Measurements from ENCODE around the gene CHST11. TPM values are rescaled to one million over a fixed set of nuclear protein-coding genes. Genes with fewer than 3 reads are reported as not detected.
"Not testable (repeated sequence)": the region's sequence is repeated elsewhere in the genome, so short reads cannot be mapped to it uniquely, and the experiment has no call there.

The CHST11 gene
- total RNA-seq, 4 donors from 2014 or later, result 5.7 to 15.7 (median 7.1) TPM

- Histone ChIP-seq H3K27ac (replicated peaks in 1 of 4) (no peak overlapping the region), H3K36me3 (no peaks in the 10 kb centered on the region), H3K4me3 (no peak overlapping the region), H3K27me3 (no peaks in the 10 kb centered on the region), H3K4me1 (no peaks in the 10 kb centered on the region), H3K9me3 (no peaks in the 10 kb centered on the region)
- intact Hi-C loops (cut with DNase I), result no loop called here
- 91% methylated on average over 5 of the region's 5 CpGs for WGBS
- TF ChIP-seq EP300 (IDR thresholded peaks at IDR 0.05) (no peak), CTCF (IDR thresholded peaks at IDR 0.05) (no peak), POLR2AphosphoS5 (IDR thresholded peaks at IDR 0.05) (no peak), POLR2A (IDR thresholded peaks at IDR 0.05; ENCODE audit: low read depth) (no peak)
- no peak for DNase-seq (ENCODE audit: extremely low spot score)
Observed at GRCh38 chr12:104560881-104561280, 104.1 kb downstream of the CHST11 start.

GRCh38 chr12:104562763-104563162 is 106.0 kb downstream of the CHST11 start:
- Histone ChIP-seq H3K9me3 (no peaks in the 10 kb centered on the region), H3K4me3 (no peak overlapping the region), H3K27me3 (no peaks in the 10 kb centered on the region), H3K27ac (replicated peaks in 1 of 4) (no peak overlapping the region), H3K36me3 (no peaks in the 10 kb centered on the region), H3K4me1 (no peaks in the 10 kb centered on the region)
- TF ChIP-seq EP300 (IDR thresholded peaks at IDR 0.05), result no peak
- no peak for TF ChIP-seq POLR2AphosphoS5 (IDR thresholded peaks at IDR 0.05)
- TF ChIP-seq POLR2A (IDR thresholded peaks at IDR 0.05; ENCODE audit: low read depth), result no peak
- TF ChIP-seq CTCF (IDR thresholded peaks at IDR 0.05), result no peak
- 87% methylated on average over 4 of the region's 4 CpGs for WGBS
- intact Hi-C loops (cut with DNase I), result no loop called here
- DNase-seq (ENCODE audit: extremely low spot score), result no peak

GRCh38 chr12:104564662-104565061 is 107.9 kb downstream of the CHST11 start:
- H3K27ac ChIP-seq (replicated peaks in 1 of 4); intact Hi-C loops (cut with DNase I); H3K4me1 ChIP-seq; DNase-seq (ENCODE audit: extremely low spot score); H3K4me3 ChIP-seq; H3K36me3 ChIP-seq; H3K27me3 ChIP-seq; H3K9me3 ChIP-seq: not testable (repeated sequence)
- 96% methylated on average over 3 of the region's 3 CpGs for WGBS

- no peak overlapping the region for H3K27ac ChIP-seq (replicated peaks in 1 of 4)
- WGBS, result 89% methylated on average over 7 of the region's 8 CpGs
- TF ChIP-seq EP300 (IDR thresholded peaks at IDR 0.05) (no peak), CTCF (IDR thresholded peaks at IDR 0.05) (no peak), POLR2A (IDR thresholded peaks at IDR 0.05; ENCODE audit: low read depth) (no peak), POLR2AphosphoS5 (IDR thresholded peaks at IDR 0.05) (no peak)
- no peaks in the 10 kb centered on the region for H3K36me3 ChIP-seq
- no peak for DNase-seq (ENCODE audit: extremely low spot score)
- no peaks in the 10 kb centered on the region for H3K9me3 ChIP-seq
- no peak overlapping the region for H3K4me3 ChIP-seq
- H3K4me1 ChIP-seq, result peaks cover 0 to 6% (median 0%) of the 10 kb centered on the region in 4 donors
- intact Hi-C loops (cut with DNase I), result no loop called here
- no peaks in the 10 kb centered on the region for H3K27me3 ChIP-seq
Observed at GRCh38 chr12:104565606-104566243, 109.0 kb downstream of the CHST11 start.

GRCh38 chr12:104566244-104566993 is 109.7 kb downstream of the CHST11 start:
- Histone ChIP-seq H3K4me1 (peaks cover 0 to 6% (median 0%) of the 10 kb centered on the region in 4 donors), H3K4me3 (no peak overlapping the region), H3K36me3 (no peaks in the 10 kb centered on the region), H3K27me3 (no peaks in the 10 kb centered on the region), H3K9me3 (no peaks in the 10 kb centered on the region), H3K27ac (replicated peaks in 1 of 4) (no peak overlapping the region)
- DNase-seq (ENCODE audit: extremely low spot score), result no peak
- TF ChIP-seq CTCF (IDR thresholded peaks at IDR 0.05) (no peak), EP300 (IDR thresholded peaks at IDR 0.05) (no peak), POLR2AphosphoS5 (IDR thresholded peaks at IDR 0.05) (no peak), POLR2A (IDR thresholded peaks at IDR 0.05; ENCODE audit: low read depth) (no peak)
- intact Hi-C loops (cut with DNase I), result no loop called here
- WGBS, result 97% methylated on average over 6 of the region's 6 CpGs

All from esophagus muscularis mucosa (tissue), 4 donors.